Cerebellar cortex (tissue), 1 donor: Measurements from ENCODE around the gene ITIH6.

Experiments used
- DNase-seq: peaks from one replicate; pipeline ENCODE4 v3.0.0-alpha.2; 2015; ENCODE audit warnings: low spot score

Gene ITIH6

GRCh38 chrX:54710920-54711319 lies 87.1 kb downstream of the ITIH6 start:
- DNase-seq: no peak

DNA sequence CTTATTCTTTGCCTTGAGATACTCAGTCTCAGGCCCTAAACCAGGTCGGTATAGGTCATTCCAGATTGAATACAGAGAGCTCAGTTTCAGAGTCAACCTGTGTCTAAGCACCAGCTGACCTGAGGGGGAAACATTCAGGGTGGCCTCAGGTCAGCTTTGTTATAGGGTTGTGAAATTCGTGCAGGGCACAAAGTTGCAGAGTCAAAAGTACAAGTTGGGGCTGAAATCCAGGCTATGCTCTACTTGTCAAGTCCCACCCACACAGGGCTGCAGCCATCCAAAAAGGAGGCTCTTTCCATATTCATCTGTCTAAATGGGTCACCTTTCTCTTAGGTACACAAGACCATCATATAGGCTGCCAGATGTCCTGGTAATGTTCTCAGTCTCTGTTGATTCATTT lies 89.7 kb downstream of the ITIH6 start:
- DNase-seq: no peak
